AG09309 (cell line): ENCODE results near the gene LACTBL1.

Experiments
- DNase-seq: peaks from one replicate; pipeline ENCODE4 v3.0.0-alpha.2; 2010; ENCODE audit warnings: low read depth
- H3K4me3 ChIP-seq: 2 replicates; pipeline ENCODE4 v1.5.1; 2011; ENCODE audit warnings: mild to moderate bottlenecking, low read depth, low read length, moderate library complexity; ENCODE audit not compliant: control insufficient read depth
- CTCF ChIP-seq: IDR thresholded peaks from 2 replicates; pipeline ENCODE4 v1.5.1; 2011; ENCODE audit warnings: mild to moderate bottlenecking, low read depth, low read length, inconsistent platforms; ENCODE audit not compliant: insufficient read depth, control insufficient read depth; ENCODE audit errors: missing control alignments

Gene LACTBL1

GRCh38 chr1:22925111-22925510 lies 47.6 kb downstream of the LACTBL1 start:
- H3K4me3 ChIP-seq: no peak overlapping the region
- no peak for TF ChIP-seq CTCF
- DNase-seq: no peak

GRCh38 chr1:22922640-22923039 lies 50.0 kb downstream of the LACTBL1 start:
- no peak for DNase-seq
- no peak overlapping the region for H3K4me3 ChIP-seq
- no peak for TF ChIP-seq CTCF

- no peak for TF ChIP-seq CTCF
- DNase-seq: no peak
- H3K4me3 ChIP-seq: no peak overlapping the region
Measured at GRCh38 chr1:22921452-22922126, 51.1 kb downstream of the LACTBL1 start.

- no peak for TF ChIP-seq CTCF
- no peak for DNase-seq
- H3K4me3 ChIP-seq: no peak overlapping the region
Measured at GRCh38 chr1:22920734-22921451, 51.8 kb downstream of the LACTBL1 start.

- no peak overlapping the region for H3K4me3 ChIP-seq
- DNase-seq: no peak
- TF ChIP-seq CTCF: no peak
Measured at GRCh38 chr1:22920026-22920733, 52.5 kb downstream of the LACTBL1 start.

GRCh38 chr1:22919341-22920025 lies 53.2 kb downstream of the LACTBL1 start:
- no peak for DNase-seq
- no peak for TF ChIP-seq CTCF
- H3K4me3 ChIP-seq: no peak overlapping the region
